Endothelial cell (in vitro differentiated cells): ENCODE data around the gene CACNA1B. TPM values are rescaled to one million over a fixed set of nuclear protein-coding genes. Genes with fewer than 3 reads are reported as not detected.

Source experiments
- DNase-seq: peaks from one replicate; pipeline ENCODE4 v3.0.0; 2021; ENCODE audit warnings: low spot score
- H3K27ac Mint-ChIP-seq: one replicate; pipeline ENCODE4 v1.8.0; 2021; ENCODE audit warnings: mixed read lengths, inconsistent platforms; ENCODE audit not compliant: unreplicated experiment
- H3K27me3 Mint-ChIP-seq: one replicate; pipeline ENCODE4 v1.8.0; 2021; ENCODE audit warnings: mild to moderate bottlenecking, moderate library complexity, mixed read lengths, inconsistent platforms; ENCODE audit not compliant: unreplicated experiment
- H3K36me3 Mint-ChIP-seq: one replicate; pipeline ENCODE4 v1.8.0; 2021; ENCODE audit warnings: mild to moderate bottlenecking, low read depth, mixed read lengths, inconsistent platforms; ENCODE audit not compliant: unreplicated experiment
- H3K4me1 Mint-ChIP-seq: one replicate; pipeline ENCODE4 v1.8.0; 2021; ENCODE audit warnings: mild to moderate bottlenecking, mixed read lengths, inconsistent platforms; ENCODE audit not compliant: unreplicated experiment
- H3K4me3 Mint-ChIP-seq: one replicate; pipeline ENCODE4 v1.8.0; 2021; ENCODE audit warnings: mild to moderate bottlenecking, mixed read lengths, inconsistent platforms; ENCODE audit not compliant: unreplicated experiment
- H3K9me3 Mint-ChIP-seq: one replicate; pipeline ENCODE4 v1.8.0; 2021; ENCODE audit warnings: mixed read lengths, inconsistent platforms; ENCODE audit not compliant: unreplicated experiment
- total RNA-seq: library from RNA; stranded (reverse); fragmentation: NEBNext Ultra II Directional; extraction: Animal tissue kit (Norgen Biotek cat#: 25700); gene quantifications from one replicate; pipeline ENCODE4 v1.2.1, GENCODE V29; 2021; ENCODE audit not compliant: unreplicated experiment
- TF ChIP-seq, protein P1 (sequence below): fragments of 200-600 bp; sonication (generic); IDR thresholded peaks from one replicate; pipeline ENCODE4 v1.5.0; 2021; ENCODE audit warnings: antibody characterized with exemption; ENCODE audit not compliant: unreplicated experiment

CACNA1B gene
- total RNA-seq, 1 donor from 2014 or later, result 2.0 TPM

DNA sequence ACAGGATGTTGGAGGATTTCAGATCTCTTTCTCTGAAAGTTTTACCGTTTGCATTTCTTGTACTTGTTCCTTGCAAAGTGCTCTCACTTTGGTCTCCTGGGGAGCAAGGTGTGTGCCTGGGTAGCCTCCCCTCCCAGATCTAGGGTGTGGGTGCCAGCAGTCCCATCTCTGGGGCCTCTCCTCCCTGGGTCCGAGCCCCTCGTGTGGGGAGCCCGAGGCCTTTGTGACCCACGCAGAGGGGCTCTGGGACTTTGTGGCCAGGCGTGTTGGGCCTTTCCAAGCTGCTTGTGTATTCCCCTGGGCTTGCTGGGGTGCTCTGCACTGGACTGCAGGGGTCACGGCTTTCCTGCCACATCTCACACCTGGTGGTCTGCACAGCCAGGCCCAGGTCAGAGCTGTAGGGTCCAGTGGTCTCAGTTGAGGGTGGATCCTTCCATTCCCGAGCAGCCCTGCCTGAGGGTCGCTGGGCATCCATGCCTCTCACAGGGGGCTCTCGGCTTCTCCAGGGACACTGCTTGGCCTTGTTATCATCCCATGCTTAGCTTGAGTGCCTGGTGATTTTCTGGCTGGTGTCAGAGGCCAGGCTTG, 96.3 kb downstream of the CACNA1B start:
- TF ChIP-seq, protein P1, sequence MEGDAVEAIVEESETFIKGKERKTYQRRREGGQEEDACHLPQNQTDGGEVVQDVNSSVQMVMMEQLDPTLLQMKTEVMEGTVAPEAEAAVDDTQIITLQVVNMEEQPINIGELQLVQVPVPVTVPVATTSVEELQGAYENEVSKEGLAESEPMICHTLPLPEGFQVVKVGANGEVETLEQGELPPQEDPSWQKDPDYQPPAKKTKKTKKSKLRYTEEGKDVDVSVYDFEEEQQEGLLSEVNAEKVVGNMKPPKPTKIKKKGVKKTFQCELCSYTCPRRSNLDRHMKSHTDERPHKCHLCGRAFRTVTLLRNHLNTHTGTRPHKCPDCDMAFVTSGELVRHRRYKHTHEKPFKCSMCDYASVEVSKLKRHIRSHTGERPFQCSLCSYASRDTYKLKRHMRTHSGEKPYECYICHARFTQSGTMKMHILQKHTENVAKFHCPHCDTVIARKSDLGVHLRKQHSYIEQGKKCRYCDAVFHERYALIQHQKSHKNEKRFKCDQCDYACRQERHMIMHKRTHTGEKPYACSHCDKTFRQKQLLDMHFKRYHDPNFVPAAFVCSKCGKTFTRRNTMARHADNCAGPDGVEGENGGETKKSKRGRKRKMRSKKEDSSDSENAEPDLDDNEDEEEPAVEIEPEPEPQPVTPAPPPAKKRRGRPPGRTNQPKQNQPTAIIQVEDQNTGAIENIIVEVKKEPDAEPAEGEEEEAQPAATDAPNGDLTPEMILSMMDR, result no peak
- Mint-ChIP-seq H3K27ac (no peak overlapping the region), H3K27me3 (peaks cover 3% of the 10 kb centered on the region), H3K4me1 (no peaks in the 10 kb centered on the region), H3K4me3 (no peak overlapping the region), H3K36me3 (peaks cover 5% of the 10 kb centered on the region), H3K9me3 (no peaks in the 10 kb centered on the region)
- DNase-seq, result no peak

DNA sequence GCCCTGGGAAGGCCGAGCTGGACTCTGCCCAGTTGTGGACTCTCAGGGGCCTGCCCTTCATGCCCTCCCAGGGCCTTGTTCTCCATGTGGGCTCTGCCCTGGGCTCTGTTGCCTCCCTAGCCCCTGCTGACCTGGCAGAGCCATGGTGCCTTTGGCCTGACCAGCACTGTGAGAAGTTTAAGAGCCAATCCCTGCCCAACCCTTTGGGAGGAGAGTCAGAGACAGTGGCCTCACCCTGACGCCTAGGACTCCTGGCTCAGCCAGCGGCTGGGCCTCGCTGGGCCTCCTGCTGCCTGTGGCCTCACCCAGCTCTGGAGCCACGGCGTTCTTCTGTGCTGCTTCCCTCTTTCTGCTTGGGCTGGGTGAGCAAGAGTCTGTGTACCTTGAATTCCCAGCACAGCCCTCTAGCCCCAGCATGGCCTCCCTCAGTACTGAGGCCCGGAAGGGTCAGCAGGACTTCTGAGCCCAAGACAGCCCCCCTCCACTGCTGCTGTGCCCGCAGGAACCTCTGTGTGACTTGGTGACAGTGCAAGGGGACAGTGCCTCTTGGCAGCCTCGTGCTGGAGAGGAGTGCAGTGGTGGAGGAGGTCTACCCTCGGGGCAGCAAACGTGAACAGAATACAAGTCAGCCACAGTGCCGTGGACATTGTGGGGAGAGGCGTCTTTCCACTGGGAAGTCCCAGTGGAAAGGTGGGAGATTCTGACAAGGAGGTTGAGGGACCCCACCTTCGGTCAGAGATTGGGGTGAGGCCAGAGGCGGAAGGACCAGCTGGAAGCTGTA, 97.4 kb downstream of the CACNA1B start:
- H3K4me1 Mint-ChIP-seq, result no peaks in the 10 kb centered on the region
- TF ChIP-seq, protein P1, result no peak
- H3K9me3 Mint-ChIP-seq, result no peaks in the 10 kb centered on the region
- H3K27me3 Mint-ChIP-seq, result peaks cover 3% of the 10 kb centered on the region
- H3K27ac Mint-ChIP-seq, result no peak overlapping the region
- DNase-seq, result no peak
- H3K4me3 Mint-ChIP-seq, result no peak overlapping the region
- H3K36me3 Mint-ChIP-seq, result peaks cover 5% of the 10 kb centered on the region

DNA sequence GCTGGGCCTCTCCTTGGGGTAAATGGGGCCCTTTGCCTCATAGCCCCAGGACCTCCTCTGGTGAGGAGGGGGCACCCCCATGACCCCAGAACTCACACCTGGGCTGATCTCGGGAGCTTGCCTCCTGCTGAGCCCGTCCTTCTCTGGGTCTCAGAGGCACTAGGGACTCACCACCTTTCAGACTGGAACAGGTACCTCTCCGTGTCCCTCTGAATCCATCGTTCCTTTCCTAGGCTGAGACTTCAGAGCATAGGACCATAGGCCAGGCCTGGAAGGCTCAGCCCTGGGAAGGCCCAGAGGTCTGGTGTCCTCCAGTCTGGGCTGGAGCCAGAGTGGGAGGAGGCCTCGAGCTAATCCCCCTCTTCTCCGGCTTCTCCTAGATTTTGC, 97.9 kb downstream of the CACNA1B start:
- Mint-ChIP-seq H3K4me3 (no peak overlapping the region), H3K36me3 (peaks cover 5% of the 10 kb centered on the region), H3K27ac (no peak overlapping the region), H3K4me1 (no peaks in the 10 kb centered on the region), H3K27me3 (peaks cover 2% of the 10 kb centered on the region), H3K9me3 (no peaks in the 10 kb centered on the region)
- TF ChIP-seq, protein P1, result no peak
- no peak for DNase-seq

DNA sequence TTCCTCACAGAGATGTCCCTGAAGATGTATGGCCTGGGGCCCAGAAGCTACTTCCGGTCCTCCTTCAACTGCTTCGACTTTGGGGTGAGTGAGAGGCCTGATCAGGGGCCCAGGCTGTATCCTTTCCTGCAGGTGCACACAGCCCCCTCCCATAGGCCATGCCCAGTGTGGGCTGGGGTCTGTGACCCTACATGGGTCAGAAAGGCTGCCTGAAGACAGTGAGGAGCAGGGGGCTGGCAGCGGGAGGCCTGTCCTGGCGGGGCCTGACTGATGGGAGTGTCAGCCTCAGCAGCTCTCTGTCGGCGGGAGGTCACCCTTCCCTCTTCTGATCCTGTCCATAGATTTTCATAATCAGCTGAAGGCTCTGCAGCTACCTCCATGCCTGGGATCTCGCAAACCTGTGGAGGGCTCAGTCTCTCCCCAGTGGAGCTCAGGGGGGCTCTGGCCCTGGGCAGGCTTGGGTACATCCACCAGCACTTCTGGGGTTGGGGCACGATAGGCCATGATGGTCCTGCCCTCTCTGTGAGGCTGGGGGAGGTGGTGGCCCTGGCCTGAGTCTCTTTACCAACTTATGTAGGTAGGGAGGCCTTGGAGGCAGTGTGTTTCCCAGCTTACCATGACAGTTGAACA, 98.5 kb downstream of the CACNA1B start:
- DNase-seq, result no peak

More for the DNA sequence above, 98.5 kb downstream of the CACNA1B start:
- H3K36me3 Mint-ChIP-seq, result peaks cover 5% of the 10 kb centered on the region
- no peak overlapping the region for H3K4me3 Mint-ChIP-seq
- no peaks in the 10 kb centered on the region for H3K4me1 Mint-ChIP-seq
- no peaks in the 10 kb centered on the region for H3K9me3 Mint-ChIP-seq
- TF ChIP-seq, protein P1, result no peak
- peaks cover 2% of the 10 kb centered on the region for H3K27me3 Mint-ChIP-seq
- no peak overlapping the region for H3K27ac Mint-ChIP-seq
